GM23248 (cell line): ENCODE results near the gene PCDHB10.
"Not testable (repeated sequence)": the region's sequence is repeated elsewhere in the genome, so short reads cannot be mapped to it uniquely, and the experiment has no call there.

Experiments
- EZH2 ChIP-seq: fragments of 200-600 bp; sonication (generic); IDR thresholded peaks from 2 replicates; pipeline ENCODE4 v1.6.1; 2018; ENCODE audit warnings: antibody characterized with exemption, mild to moderate bottlenecking; ENCODE audit not compliant: insufficient read depth, poor library complexity, severe bottlenecking
- EZH2phosphoT487 ChIP-seq: fragments of 200-600 bp; sonication (generic); IDR thresholded peaks from 2 replicates; pipeline ENCODE4 v1.6.1; 2018; ENCODE audit warnings: antibody characterized with exemption, moderate library complexity, mild to moderate bottlenecking, low read depth; ENCODE audit not compliant: insufficient read depth

- not testable (repeated sequence) for TF ChIP-seq EZH2, EZH2phosphoT487
These were observed 3.5 kb upstream of the PCDHB10 start for GRCh38 chr5:141188682-141189081.
